ENCODE measurements around the gene LYZL4.

DNA sequence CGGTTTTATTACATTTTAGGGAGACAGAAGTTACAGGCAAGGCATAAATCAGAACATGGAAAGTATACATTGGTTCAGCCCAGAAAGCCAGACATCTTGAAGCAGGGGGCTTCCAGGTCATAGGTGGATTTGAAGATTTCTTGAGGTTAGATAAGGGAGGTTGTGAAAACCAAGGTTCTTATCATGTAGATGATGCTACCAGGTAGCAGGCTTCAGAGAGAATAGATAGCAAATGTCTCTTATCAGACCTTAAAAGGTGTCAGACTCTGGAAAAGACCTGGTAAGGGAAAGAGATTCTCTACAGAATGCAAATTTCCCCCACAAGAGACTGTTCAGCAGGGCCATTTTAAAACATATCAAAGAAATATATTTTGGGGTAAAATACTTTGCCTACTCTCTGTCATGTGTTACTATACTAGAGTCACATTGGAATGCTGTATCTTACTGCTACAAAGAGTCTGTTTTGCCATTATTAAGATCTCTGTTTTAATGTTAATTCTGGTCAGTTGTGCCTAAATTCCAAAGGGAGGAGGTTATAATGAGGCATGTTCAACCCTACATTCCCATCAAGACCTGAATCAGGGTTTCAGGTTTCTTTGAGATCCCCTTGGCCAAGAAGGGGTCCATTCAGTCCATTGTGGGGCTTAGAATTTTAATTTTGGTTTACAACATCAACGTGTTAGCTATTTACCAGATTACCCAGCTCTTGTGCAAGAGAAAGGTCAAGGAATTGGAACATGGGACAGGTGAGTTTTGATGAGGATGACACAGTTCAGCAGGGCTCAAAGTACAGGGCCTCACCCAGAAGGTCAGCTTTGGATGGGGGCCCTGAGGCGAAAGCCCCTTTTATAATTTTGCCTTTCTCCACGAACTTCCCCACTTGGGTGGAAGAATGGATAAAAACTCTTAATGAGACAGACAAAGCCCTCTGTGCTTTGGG lies 36.0 kb upstream of the LYZL4 start:
- no peak for TF ChIP-seq EZH2phosphoT487 (IDR thresholded peaks at IDR 0.05; ENCODE audit: insufficient read depth, low read depth)
- no peak for TF ChIP-seq EZH2 (IDR thresholded peaks at IDR 0.05; ENCODE audit: insufficient read depth, poor library complexity, severe bottlenecking)
